HEK293T (cell line): Measurements from ENCODE around the gene ELMOD3.

Experiments used
- ARNT ChIP-seq: fragments of 450-650 bp; IDR thresholded peaks from 2 replicates; pipeline ENCODE4 v1.6.1; 2017; ENCODE audit warnings: mild to moderate bottlenecking
- BHLHE40 ChIP-seq: fragments of 450-650 bp; IDR thresholded peaks from 2 replicates; pipeline ENCODE4 v1.6.1; 2016; ENCODE audit warnings: mild to moderate bottlenecking, moderate library complexity, borderline replicate concordance
- CTBP1 ChIP-seq: fragments of 450-650 bp; IDR thresholded peaks from 2 replicates; pipeline ENCODE4 v1.6.1; 2016; ENCODE audit warnings: borderline replicate concordance
- ELF4 ChIP-seq: fragments of 450-650 bp; IDR thresholded peaks from 2 replicates; pipeline ENCODE4 v1.6.1; 2017; ENCODE audit warnings: antibody characterized with exemption
- HDGF ChIP-seq: fragments of 450-650 bp; IDR thresholded peaks from 2 replicates; pipeline ENCODE4 v1.6.1; 2017; ENCODE audit warnings: antibody characterized with exemption, borderline replicate concordance
- L3MBTL2 ChIP-seq: fragments of 450-650 bp; conservative IDR thresholded peaks from 2 replicates; pipeline ENCODE4 v1.6.1; 2016; ENCODE audit warnings: mild to moderate bottlenecking
- LEF1 ChIP-seq: fragments of 450-650 bp; IDR thresholded peaks from 2 replicates; pipeline ENCODE4 v1.6.1; 2017; ENCODE audit warnings: mild to moderate bottlenecking, borderline replicate concordance
- NFRKB ChIP-seq: fragments of 450-650 bp; IDR thresholded peaks from 2 replicates; pipeline ENCODE4 v1.6.1; 2016; ENCODE audit warnings: mild to moderate bottlenecking, moderate library complexity
- PKNOX1 ChIP-seq: fragments of 450-650 bp; IDR thresholded peaks from 2 replicates; pipeline ENCODE4 v1.6.1; 2016
- SP1 ChIP-seq: fragments of 450-650 bp; IDR thresholded peaks from 2 replicates; pipeline ENCODE4 v1.6.1; 2017
- SUZ12 ChIP-seq: fragments of 450-650 bp; IDR thresholded peaks from 2 replicates; pipeline ENCODE4 v1.6.1; 2016; ENCODE audit warnings: mild to moderate bottlenecking
- TARDBP ChIP-seq: fragments of 450-650 bp; IDR thresholded peaks from 2 replicates; pipeline ENCODE4 v1.6.1; 2016
- ZNF384 ChIP-seq: fragments of 450-650 bp; IDR thresholded peaks from 2 replicates; pipeline ENCODE4 v1.6.1; 2016

GRCh38 chr2:85312404-85312803, 42.2 kb upstream of the ELMOD3 start:
- no peak for TF ChIP-seq CTBP1
- TF ChIP-seq BHLHE40, result no peak
- no peak for TF ChIP-seq ZNF384
- TF ChIP-seq ARNT, result no peak
- no peak for TF ChIP-seq SUZ12
- TF ChIP-seq SP1, result no peak
- no peak for TF ChIP-seq LEF1
- no peak for TF ChIP-seq ELF4
- TF ChIP-seq TARDBP, result no peak
- TF ChIP-seq HDGF, result no peak
- no peak for TF ChIP-seq L3MBTL2
- no peak for TF ChIP-seq NFRKB
- TF ChIP-seq PKNOX1, result no peak
